ENCODE results near the gene DNAH8.

Gene DNAH8

GRCh38 chr6:39053854-39054576 is 338.9 kb downstream of the DNAH8 start:
- no peak for DNase-seq (ENCODE audit: low spot score)

- no peak for DNase-seq (ENCODE audit: low spot score)
These were observed 339.5 kb downstream of the DNAH8 start for GRCh38 chr6:39054577-39055142.

GRCh38 chr6:39055661-39056060 is 340.6 kb downstream of the DNAH8 start:
- no peak for DNase-seq (ENCODE audit: low spot score)

- DNase-seq (ENCODE audit: low spot score): no peak
These were observed 341.1 kb downstream of the DNAH8 start for GRCh38 chr6:39056191-39056590.

GRCh38 chr6:39056681-39057080 is 341.6 kb downstream of the DNAH8 start:
- DNase-seq (ENCODE audit: low spot score): no peak

GRCh38 chr6:39057251-39058155 is 342.4 kb downstream of the DNAH8 start:
- no peak for DNase-seq (ENCODE audit: low spot score)

- DNase-seq (ENCODE audit: low spot score): no peak
These were observed 343.5 kb downstream of the DNAH8 start for GRCh38 chr6:39058471-39059147.

GRCh38 chr6:39059496-39060310 is 344.6 kb downstream of the DNAH8 start:
- no peak for DNase-seq (ENCODE audit: low spot score)

GRCh38 chr6:39060467-39061160 is 345.5 kb downstream of the DNAH8 start:
- DNase-seq (ENCODE audit: low spot score): no peak

GRCh38 chr6:39061182-39061581 is 346.1 kb downstream of the DNAH8 start:
- DNase-seq (ENCODE audit: low spot score): no peak

GRCh38 chr6:39061588-39061987 is 346.5 kb downstream of the DNAH8 start:
- DNase-seq (ENCODE audit: low spot score): no peak

GRCh38 chr6:39062014-39062740 is 347.1 kb downstream of the DNAH8 start:
- no peak for DNase-seq (ENCODE audit: low spot score)

- DNase-seq (ENCODE audit: low spot score): no peak
These were observed 348.4 kb downstream of the DNAH8 start for GRCh38 chr6:39063526-39063925.

- no peak for DNase-seq (ENCODE audit: low spot score)
These were observed 350.4 kb downstream of the DNAH8 start for GRCh38 chr6:39065561-39065960.

GRCh38 chr6:39068391-39068790 is 353.3 kb downstream of the DNAH8 start:
- no peak for DNase-seq (ENCODE audit: low spot score)

- no peak for DNase-seq (ENCODE audit: low spot score)
These were observed 357.7 kb downstream of the DNAH8 start for GRCh38 chr6:39072830-39073229.

GRCh38 chr6:39073471-39074355 is 358.6 kb downstream of the DNAH8 start:
- DNase-seq (ENCODE audit: low spot score): no peak

GRCh38 chr6:39074486-39074885 is 359.4 kb downstream of the DNAH8 start:
- no peak for DNase-seq (ENCODE audit: low spot score)

GRCh38 chr6:39075010-39075686 is 360.0 kb downstream of the DNAH8 start:
- DNase-seq (ENCODE audit: low spot score): no peak

All from SW480 (cell line).